Suppressor macrophage treated with lipopolysaccharide for 1 hour (primary cell): ENCODE results near the gene FAM114A2.

ENCODE experiments used
- DNase-seq, 3 donors: peaks; one replicate each; pipeline ENCODE4 v3.0.0-alpha.2; 2020 to 2022

Gene FAM114A2

DNA sequence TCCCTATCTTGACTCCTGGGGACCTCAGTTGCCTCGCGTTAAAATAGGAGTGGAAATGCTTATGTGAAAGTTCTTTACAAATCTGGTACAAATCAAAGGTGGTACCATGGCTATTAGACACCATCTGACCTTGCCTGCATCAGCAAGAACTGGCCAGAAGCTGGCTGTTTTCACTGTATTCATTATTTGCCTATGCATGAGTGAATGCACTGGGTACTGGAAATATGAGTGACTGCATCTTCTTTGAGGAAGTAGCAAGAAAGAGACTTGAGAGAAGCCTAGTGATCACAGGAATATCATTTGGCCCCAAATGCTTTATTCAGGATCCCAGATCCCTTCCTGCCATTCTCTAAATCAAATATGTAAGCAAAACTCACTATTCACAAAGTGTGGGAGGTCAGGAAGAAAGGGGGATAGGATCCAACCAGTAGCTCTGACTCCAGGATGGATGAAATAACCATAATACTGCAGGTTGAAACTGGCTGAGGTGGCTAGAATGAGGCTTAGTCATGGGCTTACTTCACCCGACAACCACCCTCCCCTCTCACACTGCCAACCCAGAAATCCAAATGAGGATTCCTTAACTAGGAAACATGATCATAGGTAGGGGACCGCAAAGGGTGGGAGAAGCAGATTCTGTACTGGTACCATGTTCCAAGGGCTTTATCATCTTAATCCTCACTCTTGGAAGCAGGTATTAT, 56.7 kb downstream of the FAM114A2 start:
- DNase-seq = no peak

DNA sequence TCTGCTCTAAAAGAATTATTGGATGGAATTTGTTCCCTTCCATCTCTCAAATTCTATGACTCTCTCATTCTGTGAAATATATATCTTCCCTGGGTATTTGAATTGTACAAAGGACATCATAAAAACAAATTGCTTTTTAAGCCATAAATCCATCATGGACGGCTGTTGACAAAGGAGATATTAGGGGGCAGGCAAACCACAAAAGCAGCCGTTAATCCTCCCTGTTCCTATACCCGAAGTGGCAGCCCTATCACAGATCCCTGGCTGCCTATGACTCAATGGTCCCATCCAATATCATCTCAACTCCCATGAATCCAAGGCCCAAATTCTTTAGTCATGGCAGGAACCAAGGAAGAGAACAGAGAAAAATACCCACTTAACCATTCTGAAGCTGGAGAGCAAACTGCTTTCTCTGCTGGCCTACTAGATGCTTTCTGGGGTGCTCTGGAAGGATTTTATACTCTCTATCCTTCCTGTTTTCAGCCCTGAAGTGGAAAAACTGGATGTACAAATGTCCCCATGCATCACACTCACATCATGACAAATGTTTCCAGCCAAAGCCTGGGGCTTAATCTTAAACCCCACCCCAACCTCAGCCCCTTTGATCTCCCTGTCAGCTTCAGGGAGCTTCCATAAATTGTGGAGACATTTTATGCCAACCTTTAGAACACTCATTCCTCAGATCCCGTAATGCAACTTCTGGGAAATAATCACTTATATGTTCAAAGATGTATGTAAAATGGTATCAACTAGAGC, 59.5 kb downstream of the FAM114A2 start:
- DNase-seq = no peak

DNA sequence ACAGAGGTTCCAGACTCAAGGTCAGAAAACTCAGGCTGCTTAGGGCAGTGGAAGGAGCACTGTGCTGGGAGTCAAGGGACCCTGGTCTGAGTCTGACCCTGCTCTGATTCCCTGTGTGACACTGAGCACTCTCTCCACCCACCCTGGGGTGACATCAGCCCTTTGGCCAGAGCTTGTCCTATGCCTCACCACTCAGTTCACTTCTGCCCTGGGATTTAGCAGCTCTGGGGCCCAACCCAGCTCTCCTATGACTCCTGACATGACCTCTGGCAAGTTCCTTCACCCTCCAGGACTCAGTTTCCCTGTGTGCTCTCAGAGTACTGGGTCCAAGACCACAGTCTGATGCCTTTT, 63.9 kb downstream of the FAM114A2 start:
- DNase-seq = peak; percentile 53 to 71 (median 57)

DNA sequence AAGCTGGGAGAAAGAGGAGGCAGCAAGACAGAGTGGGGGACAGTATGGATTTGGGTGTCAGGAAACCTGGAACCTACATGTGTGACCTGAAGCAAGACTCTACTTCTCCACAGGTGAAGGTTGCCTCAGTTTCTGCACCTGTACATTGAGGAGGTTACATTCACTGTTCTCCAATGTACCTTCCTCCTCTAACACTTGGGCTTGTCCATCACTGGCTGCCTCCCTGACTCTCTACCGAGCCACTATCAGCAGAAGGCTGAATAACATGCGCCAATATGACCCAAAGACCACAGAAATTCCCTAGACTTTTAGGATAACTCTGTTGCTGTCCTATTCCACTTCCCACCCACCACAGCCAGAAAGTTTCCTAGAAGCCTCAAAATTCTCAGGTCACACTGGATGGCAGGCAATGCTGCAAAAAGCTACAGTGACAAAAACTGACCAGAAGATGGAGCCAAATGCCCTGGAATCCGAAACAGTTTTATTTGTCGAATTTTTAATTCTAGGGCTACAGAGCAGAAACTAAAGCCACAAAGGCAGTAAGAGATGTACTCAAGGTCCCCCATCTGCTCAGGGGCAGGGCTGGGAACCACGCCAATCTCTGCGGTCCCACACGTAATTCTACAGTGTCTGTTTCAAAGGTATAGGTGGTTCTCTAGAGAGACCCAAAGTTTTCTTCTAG, 64.4 kb downstream of the FAM114A2 start:
- DNase-seq = peak; percentile 50 to 66 (median 63)

DNA sequence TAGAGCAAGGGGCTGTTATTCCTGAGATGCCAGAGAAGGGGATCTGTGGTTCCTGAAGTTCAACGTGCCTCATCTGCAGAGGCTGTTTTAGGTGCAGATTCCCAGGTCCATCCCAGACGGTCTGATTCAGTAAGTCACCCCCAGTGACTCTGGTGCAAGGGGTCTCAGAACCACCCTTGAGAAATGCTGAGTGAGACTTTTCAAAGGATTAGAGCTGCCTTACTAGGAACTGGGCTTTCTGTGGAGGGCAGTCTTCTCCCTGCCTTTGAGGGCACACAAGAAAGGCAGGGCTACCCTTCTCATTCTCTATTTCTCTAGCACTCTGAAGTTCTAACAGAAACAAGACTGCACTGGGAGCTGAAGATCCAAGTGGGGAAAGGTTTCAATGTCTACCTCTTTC, 66.5 kb downstream of the FAM114A2 start:
- no peak for DNase-seq

DNA sequence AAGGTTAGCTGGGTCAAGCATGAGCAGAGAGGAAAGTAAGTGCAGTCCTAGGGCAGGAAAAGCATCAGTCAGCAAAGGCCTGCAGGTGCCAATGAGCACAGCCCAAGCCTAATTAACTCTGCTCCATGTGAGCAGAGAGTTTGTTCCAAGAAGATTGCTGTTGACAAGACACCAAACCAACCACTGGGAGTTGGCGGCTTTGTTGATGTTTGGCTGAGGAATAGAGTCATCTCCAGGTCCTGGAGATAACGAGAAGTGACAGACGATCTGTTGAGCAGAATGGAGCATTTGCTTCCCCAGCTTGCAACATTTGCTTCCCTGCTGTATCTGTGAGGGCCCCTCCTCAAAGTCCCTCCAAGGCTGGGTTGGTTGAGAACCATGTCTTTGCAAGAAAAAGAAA, 68.2 kb downstream of the FAM114A2 start:
- no peak for DNase-seq

DNA sequence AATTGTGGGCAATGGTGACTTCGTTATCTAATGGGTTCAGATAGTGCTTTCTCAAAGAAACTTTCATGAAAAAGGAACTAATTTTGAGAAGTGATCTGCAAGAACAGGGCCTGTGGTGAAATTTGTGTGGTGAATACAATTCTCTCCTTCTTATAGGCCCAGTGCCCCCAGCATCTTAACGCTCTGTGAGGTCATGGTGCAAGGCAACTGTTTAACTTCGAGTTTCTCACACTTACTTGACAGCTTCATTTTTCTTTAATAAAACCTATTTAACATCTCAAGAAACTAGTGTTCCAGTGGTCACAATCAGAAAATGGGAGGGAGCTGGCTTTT, 69.2 kb downstream of the FAM114A2 start:
- DNase-seq = peak in 1 of 3 donors; percentile 3

DNA sequence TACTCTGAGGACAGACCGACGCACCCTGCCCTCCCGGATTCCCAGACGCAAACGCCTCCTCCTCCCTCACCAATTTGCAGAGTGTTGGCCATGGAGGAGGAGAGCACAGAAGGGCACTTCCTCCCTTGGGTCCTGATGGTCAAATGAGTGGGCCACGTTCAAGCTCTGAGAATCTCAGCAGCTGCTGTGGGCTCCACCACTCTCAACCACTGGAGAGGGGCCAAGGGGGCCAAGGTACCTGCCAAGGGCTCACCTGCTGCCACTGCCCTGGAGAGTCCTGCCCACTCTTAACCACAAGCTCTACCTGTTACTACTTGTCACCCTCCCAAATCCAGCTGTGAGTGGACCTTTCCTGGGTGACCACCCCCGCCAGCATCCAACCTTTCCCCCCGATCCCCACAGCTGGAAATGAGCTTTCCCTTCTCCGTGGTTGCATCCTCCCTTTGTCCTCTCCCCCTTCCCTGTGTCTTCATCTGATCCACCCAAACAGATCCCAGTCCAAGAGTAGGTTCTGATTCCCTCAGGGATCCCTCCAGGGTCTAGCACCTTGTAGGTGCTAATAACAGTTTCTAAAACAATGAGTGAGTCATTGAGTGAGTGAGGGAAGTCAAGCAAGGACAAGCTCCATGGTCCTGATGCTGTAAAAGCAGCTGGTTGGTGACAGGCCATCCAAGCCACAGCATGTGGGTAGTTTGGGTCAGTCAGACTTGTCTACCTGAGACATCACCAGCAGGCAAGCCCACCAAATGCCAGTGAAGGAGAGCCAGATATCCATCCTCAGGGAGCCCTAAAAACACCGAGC, 69.7 kb downstream of the FAM114A2 start:
- no peak for DNase-seq

DNA sequence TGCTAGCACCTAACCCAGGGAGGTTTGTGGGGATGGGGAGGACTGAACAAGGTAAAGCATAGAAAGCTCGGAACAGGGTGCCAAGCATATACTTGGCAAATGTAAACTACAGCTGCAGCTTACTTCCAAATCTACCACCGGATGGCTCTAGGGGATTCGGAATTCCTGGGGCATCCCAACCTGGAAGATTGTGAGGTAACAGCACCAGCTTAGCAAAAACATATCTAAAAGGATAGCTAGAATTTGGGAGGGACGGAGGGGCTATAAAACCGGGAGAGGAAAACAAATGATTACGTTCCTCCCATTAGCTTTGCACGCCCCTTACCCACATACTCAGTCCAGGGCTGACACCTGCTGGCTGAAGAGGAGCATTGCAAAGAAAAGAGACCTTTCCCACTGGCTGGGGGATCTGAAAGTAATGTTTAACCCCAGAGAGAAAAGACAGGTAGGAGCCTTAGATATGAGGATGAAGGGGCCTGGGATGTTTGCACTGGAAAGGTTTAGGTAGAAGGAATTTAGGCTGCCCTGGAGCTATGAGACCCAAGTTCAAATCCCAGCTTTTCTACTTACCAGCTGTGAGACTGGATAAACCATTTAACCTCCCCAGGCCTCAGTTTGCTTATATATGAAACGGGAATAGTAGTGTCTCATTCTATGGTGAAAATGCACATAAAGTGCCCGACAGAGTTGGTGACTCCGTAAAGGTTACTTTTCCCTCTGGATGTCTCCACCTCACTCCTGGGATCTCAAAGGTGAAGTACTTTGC, 73.6 kb downstream of the FAM114A2 start:
- DNase-seq = peak; percentile 63 to 67 (median 64)

DNA sequence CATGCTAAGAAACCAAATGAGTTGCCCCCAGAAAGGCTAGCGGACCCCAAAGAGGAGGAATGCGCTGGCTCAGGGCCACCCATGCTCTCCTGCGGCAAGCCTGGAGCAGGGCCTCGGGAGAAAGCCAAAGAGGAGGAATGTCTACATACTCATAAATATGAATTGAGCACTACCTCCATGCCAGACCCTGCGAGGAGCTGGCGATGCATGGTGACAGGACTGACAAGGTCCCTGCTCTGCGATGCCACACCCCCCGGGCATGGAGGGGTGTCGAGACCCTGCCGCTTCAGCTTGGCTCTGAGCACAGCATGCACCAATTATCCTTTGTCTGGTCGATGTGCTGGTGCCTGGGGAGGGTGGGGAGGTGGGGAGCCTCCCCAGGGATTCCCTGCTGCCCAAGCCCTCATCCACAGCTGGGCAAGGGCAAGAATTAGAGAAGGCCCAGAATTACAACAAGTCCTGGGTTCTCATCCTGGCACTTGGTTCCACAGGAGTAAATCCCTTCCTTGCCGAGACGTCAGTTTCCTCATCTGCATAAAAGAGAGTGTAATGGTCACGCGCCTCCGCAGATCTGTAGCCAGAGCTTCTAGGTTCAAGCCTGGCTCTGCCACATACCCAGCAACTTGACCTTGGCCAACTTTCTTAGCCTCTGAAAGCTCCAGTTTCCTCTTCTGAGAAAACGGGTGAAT, 74.4 kb downstream of the FAM114A2 start:
- no peak for DNase-seq

DNA sequence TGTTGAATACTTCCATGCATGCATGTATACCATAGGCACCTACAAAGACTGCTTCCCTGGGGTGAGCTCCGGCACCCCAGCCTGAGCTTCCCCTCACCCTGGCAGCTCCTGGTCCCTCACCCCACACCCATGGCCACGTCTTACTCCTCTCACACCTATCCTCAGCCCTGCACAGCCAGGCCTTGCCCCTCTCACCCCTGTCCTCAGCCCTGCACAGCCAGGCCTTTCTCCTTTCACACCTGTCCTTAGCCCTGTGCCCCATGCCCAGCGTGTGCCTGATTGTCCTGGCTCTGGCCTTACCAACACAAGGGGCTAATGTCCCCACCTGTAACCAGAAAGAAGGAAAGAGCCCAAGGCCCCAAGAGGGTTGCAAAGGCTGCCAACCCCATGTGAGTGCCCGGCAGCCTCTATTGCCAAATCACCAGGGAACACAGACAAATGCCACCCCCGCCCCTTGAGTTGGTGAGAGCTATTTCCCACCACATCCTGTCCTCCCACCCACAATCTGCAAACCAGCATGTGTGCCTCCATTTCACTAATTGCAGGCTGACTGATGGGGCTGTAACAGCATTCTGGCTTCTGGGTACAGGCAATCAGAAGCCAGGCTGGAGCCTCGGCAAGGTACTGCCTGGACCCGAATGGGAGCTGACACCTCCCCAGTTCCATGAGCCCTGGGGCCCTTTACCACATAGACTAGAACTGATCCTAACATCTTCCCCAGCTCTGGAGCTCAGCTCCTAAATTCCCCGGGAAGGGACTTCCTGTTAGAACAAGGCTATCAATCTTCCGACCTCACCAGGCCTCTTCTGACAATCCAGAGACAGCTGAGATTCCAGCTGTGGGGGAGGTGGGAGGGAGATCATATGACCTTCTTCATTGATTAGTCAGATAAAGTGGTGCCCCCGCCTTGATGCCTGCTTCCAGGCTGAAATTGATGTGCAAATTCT, 78.2 kb downstream of the FAM114A2 start:
- DNase-seq = peak; percentile 19 to 24 (median 24)

DNA sequence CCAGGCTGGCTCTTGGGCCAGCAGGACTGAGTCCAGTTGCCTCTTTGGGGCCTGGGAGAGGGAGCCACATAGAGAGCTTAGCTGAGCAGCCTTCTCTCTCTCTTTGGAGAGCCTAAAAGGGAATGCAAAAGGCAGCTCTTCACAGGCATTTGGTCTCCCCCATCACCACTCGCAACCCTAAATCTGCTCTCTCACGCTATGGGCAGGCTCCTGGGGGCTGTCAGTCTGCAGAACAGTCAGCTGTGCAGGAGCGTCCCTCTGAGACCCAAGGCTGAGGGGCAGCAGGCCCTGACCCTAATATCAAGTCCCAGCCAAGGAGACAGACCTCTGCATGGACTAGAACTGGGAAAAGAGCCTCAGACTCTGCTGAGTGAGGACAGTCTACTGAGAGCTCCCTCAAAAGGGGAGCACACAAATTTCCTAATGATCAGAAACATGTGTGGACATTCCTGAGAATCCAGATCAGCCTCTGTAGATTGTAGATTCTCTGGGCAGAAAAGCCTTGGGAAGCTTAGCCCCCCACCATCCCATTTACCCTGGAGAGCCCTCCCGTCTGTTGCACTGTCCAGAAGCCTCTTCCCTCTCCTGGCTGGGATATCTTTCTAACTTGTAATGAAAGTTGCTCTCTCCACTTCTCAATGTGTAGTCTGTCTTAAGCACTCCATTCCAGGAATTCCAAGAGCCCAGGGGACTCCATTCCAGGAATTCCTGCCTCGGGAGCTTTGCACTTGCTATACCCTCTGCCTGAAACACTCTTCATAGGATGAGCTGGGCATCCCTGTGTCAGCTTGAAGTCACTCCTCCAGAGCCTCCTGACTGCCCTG, 79.4 kb downstream of the FAM114A2 start:
- DNase-seq = no peak

DNA sequence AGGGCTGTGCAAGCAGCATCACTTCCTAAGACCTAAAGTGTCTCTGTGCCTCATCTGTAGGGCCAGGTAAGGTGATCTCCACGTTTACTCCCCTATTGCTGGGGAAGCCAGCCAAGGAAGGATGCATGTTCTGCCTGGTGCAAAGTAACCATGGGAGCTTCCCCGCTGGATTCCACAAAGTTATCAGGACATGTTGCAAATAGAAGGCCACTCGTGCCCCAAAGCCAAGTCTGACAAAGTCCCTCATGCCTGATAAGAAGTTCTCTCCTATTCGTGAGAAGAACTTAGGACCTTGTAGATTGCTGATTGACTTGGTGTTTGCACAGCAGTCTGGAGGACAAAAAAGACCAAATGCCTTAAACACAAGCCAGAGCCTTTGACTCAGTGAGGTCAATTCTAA, 81.5 kb downstream of the FAM114A2 start:
- no peak for DNase-seq

DNA sequence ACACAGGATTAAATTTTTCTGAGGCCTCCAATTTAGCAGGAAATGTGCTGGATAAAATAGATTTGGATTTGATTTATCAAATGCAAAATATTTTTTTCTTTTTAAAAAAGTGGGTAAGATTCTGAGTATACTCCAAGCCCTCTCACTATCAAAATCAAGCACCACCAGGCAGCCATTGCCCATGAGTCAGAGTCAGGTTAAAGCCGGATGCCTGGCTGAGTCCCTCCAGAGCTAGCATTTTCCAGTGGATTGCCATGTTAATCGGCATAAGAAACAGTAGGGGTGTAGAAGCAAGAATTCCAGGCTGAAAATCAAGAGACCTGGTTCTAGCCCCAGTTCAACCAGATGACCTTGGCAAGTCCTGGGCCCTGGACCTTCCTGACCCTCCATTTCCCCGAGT, 85.3 kb downstream of the FAM114A2 start:
- DNase-seq = no peak

DNA sequence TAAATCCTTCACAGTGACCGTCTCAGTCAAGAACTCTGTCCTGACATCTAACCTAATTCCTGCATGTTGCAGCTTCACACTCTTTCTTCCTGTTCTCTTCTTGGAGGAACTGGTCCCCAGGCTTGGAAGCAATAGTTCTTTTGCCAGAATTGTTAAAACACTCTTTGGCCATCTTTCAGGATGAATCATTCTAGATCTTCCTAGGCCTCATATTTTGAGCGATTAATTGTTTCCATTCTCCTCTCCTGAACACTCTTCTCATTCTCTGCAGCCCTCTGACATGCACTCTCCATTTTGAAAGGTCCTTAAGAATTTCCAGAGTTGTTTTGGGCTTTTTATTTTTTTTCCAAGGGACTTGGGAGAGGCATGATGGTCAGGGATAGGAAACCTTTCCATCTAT, 85.8 kb downstream of the FAM114A2 start:
- no peak for DNase-seq

DNA sequence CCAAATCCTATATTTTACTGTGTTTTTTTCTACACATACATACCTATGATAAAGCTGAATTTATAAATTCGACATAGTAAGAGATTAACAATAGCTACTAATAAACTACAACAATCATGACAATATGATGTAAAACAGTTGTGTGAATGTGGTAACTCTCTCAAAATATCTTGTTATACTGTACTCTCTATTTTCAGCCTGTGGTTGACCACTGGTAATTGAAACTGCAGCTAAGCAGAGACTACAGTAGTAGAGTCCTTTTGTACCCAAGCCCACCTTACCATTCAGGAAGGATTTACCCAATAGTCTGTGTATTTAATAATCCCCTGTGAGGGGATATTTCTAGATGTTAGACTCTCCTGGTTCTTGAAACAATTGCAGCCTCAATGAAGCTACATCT, 86.7 kb downstream of the FAM114A2 start:
- no peak for DNase-seq

DNA sequence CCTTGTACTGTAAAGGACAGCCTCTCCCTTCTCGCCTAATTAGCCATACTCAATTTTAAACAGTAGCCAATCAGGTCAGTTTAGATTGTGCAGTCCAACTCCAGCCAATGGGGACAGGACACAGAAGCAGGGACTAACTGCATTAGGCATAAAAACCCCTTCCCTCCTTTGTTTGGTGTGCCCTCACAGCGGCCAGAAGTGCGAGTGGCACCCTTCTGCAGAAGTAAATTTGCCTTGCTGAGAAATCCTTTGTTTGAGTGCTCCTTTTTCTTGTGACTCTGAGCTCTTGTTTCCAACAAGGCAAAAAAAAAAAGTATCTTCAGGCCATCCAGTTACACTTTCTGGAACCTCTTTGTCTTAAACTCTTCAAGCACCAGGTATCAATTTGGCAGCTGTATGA, 97.4 kb downstream of the FAM114A2 start:
- no peak for DNase-seq
